ENCODE measurements around the gene NOVA1.

NOVA1 gene

DNA sequence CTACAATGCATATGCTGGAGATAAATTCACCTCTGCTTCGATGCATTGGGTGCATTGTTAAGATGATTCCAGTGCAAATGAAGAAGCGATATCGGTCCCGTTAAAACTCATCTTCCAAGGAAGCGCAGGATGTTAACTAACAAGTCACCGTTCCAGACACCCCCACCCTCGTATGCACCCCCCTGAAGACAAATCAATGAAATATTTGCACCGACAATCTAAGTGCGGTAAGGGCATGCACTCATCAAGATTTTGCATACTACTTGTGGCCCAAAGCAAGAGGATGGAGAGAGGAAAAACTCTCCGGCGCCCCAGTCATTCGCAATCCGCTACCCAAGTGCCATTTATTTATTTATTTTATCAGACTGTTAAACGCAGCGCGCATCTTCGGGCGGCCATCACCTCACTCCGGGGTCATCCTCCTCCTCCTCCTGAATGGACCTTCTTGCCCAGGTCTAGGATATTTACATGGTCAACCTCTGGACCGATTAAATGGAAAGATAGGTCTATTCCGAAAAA lies 1.2 kb downstream of the NOVA1 start:
- Histone ChIP-seq H3K4me3 (ENCODE audit: low read length) (no peak overlapping the region), H4K20me1 (ENCODE audit: control insufficient read depth, insufficient read depth, low read depth, low read length) (no peaks in the 10 kb centered on the region), H3F3A (ENCODE audit: control insufficient read depth, insufficient read depth) (no peaks in the 10 kb centered on the region), H3K36me3 (ENCODE audit: control insufficient read depth, low read length) (no peaks in the 10 kb centered on the region), H3K27ac (ENCODE audit: low read depth, low read length) (no peak overlapping the region), H3K4me2 (ENCODE audit: low read length) (no peak overlapping the region), H3K4me1 (ENCODE audit: control insufficient read depth, low read length) (no peaks in the 10 kb centered on the region), H3K27me3 (ENCODE audit: control insufficient read depth, low read length) (no peaks in the 10 kb centered on the region), H3K9me2 (replicated peaks; ENCODE audit: control insufficient read depth, low read length) (no peaks in the 10 kb centered on the region), H3K9me3 (ENCODE audit: control insufficient read depth, insufficient read depth, low read length) (peaks cover 4% of the 10 kb centered on the region; the same call in 1 of the 2 replicates), H3K79me2 (ENCODE audit: control insufficient read depth, low read length) (no peaks in the 10 kb centered on the region)
- TF ChIP-seq EZH2phosphoT487 (IDR thresholded peaks at IDR 0.05; ENCODE audit: borderline replicate concordance, low read length): no peak
- TF ChIP-seq, protein P1, sequence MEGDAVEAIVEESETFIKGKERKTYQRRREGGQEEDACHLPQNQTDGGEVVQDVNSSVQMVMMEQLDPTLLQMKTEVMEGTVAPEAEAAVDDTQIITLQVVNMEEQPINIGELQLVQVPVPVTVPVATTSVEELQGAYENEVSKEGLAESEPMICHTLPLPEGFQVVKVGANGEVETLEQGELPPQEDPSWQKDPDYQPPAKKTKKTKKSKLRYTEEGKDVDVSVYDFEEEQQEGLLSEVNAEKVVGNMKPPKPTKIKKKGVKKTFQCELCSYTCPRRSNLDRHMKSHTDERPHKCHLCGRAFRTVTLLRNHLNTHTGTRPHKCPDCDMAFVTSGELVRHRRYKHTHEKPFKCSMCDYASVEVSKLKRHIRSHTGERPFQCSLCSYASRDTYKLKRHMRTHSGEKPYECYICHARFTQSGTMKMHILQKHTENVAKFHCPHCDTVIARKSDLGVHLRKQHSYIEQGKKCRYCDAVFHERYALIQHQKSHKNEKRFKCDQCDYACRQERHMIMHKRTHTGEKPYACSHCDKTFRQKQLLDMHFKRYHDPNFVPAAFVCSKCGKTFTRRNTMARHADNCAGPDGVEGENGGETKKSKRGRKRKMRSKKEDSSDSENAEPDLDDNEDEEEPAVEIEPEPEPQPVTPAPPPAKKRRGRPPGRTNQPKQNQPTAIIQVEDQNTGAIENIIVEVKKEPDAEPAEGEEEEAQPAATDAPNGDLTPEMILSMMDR (IDR thresholded peaks at IDR 0.05; ENCODE audit: low read depth, low read length, poor library complexity, severe bottlenecking): no peak

DNA sequence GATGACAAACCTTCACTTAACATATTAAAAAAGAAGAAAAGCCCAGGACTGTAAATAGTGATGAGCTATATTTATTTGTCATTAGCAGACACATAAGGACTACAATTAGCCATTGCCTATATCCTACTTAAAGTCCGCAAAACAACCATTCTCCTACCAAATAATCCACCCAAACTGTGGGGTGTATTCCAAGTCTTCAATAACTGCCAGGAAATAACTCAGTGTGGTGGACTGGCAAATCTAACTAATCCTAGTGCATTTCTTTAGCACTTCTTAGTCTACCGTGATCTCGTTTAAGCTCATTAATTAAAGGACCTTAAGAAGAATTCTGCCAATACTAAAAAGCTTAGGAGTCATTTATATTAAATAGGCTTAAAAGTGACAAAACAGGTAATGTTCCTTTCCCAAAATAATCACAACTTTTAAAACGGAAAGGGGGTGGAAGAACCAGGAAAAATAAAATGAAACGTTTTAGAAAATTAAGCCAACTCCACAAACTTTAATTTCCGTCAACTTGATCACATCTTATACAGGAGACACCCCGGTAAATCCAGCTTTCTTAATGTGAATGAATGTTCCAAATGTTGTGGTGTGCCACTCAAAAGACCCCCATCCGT lies 1.8 kb downstream of the NOVA1 start:
- no peak overlapping the region for H3K27ac ChIP-seq (ENCODE audit: low read depth, low read length)
- no peak overlapping the region for H3K4me3 ChIP-seq (ENCODE audit: low read length)
- no peaks in the 10 kb centered on the region for H3K9me2 ChIP-seq (replicated peaks; ENCODE audit: control insufficient read depth, low read length)
- peaks cover 4% of the 10 kb centered on the region; the same call in 1 of the 2 replicates for H3K9me3 ChIP-seq (ENCODE audit: control insufficient read depth, insufficient read depth, low read length)
- H3F3A ChIP-seq (ENCODE audit: control insufficient read depth, insufficient read depth): no peaks in the 10 kb centered on the region
- no peak overlapping the region for H3K4me2 ChIP-seq (ENCODE audit: low read length)
- no peaks in the 10 kb centered on the region for H4K20me1 ChIP-seq (ENCODE audit: control insufficient read depth, insufficient read depth, low read depth, low read length)
- no peak for TF ChIP-seq EZH2phosphoT487 (IDR thresholded peaks at IDR 0.05; ENCODE audit: borderline replicate concordance, low read length)
- TF ChIP-seq, protein P1 (IDR thresholded peaks at IDR 0.05; ENCODE audit: low read depth, low read length, poor library complexity, severe bottlenecking): no peak
- no peaks in the 10 kb centered on the region for H3K36me3 ChIP-seq (ENCODE audit: control insufficient read depth, low read length)
- no peaks in the 10 kb centered on the region for H3K4me1 ChIP-seq (ENCODE audit: control insufficient read depth, low read length)
- no peaks in the 10 kb centered on the region for H3K27me3 ChIP-seq (ENCODE audit: control insufficient read depth, low read length)
- H3K79me2 ChIP-seq (ENCODE audit: control insufficient read depth, low read length): no peaks in the 10 kb centered on the region

DNA sequence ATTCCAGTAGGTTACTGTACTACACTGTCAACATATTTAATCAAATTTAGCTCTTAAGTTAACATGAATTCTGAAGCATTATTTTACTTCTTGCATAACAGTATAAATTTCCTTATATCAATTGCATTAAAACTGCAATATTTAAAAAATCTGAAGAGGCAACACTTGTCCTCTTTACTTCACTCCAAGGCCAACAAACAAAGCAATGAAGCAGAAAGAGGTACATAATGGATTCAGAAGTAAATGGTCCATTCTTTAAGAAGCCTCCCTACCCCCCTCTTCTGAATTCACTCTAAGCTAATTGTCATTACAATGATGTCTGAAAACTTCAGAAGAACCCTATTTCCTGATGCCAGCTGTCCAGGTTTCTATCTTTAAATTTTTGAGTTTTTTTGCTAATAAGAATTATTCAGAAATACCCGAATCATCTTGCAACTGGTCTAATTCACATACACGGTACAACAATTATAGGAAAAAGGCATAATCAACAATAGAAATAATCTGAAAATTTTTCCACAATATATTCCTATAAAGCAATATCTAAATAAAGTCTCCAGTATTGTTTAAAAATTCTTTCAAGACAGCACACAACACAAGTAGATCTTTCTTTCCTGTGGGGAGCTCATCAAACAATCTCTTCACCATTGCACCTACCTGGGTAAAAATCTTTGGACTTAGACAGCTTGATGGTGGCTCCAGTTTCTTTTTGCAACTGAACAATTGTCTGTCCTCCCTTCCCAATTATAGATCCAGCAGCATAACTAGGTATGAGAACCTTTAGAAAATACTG lies 2.9 kb downstream of the NOVA1 start:
- H4K20me1 ChIP-seq (ENCODE audit: control insufficient read depth, insufficient read depth, low read depth, low read length): no peaks in the 10 kb centered on the region
- H3K4me3 ChIP-seq (ENCODE audit: low read length): no peak overlapping the region
- H3K4me2 ChIP-seq (ENCODE audit: low read length): no peak overlapping the region
- H3K4me1 ChIP-seq (ENCODE audit: control insufficient read depth, low read length): no peaks in the 10 kb centered on the region
- TF ChIP-seq, protein P1 (IDR thresholded peaks at IDR 0.05; ENCODE audit: low read depth, low read length, poor library complexity, severe bottlenecking): no peak
- TF ChIP-seq EZH2phosphoT487 (IDR thresholded peaks at IDR 0.05; ENCODE audit: borderline replicate concordance, low read length): no peak
- H3K9me3 ChIP-seq (ENCODE audit: control insufficient read depth, insufficient read depth, low read length): peaks cover 4% of the 10 kb centered on the region; the same call in 1 of the 2 replicates
- H3K79me2 ChIP-seq (ENCODE audit: control insufficient read depth, low read length): no peaks in the 10 kb centered on the region
- no peaks in the 10 kb centered on the region for H3K27me3 ChIP-seq (ENCODE audit: control insufficient read depth, low read length)
- no peak overlapping the region for H3K27ac ChIP-seq (ENCODE audit: low read depth, low read length)
- H3K36me3 ChIP-seq (ENCODE audit: control insufficient read depth, low read length): no peaks in the 10 kb centered on the region
- H3K9me2 ChIP-seq (replicated peaks; ENCODE audit: control insufficient read depth, low read length): no peaks in the 10 kb centered on the region
- H3F3A ChIP-seq (ENCODE audit: control insufficient read depth, insufficient read depth): no peaks in the 10 kb centered on the region
